Tibial artery (tissue), 4 donors: ENCODE measurements around the gene MED17.
A peak's percentile ranks its signal among the peaks of the same experiment; 100 is the strongest.
"Not testable (repeated sequence)": the region's sequence is repeated elsewhere in the genome, so short reads cannot be mapped to it uniquely, and the experiment has no call there.

Source experiments
- DNase-seq, 2 donors: peaks; one replicate each; pipeline ENCODE4 v3.0.0-alpha.2; 2019
- H3K27ac ChIP-seq, 2 donors: fragments of 200-600 bp; sonication (generic) in 1 of 2; 1 replicate in 1 of 2; 2 replicates in 1 of 2; pipeline ENCODE4 v1.5.1; 2018 to 2019; ENCODE audit warnings: mild to moderate bottlenecking in 1 of 2
- H3K27me3 ChIP-seq, 2 donors: fragments of 200-600 bp; sonication (generic) in 1 of 2; one replicate each; pipeline versions ENCODE4 v1.5.1 to v1.6.0; 2016 to 2019
- H3K36me3 ChIP-seq, 3 donors: fragments of 200-600 bp; sonication (generic) in 2 of 3; one replicate each; pipeline ENCODE4 v1.5.1; 2016 to 2019; ENCODE audit warnings: mild to moderate bottlenecking in 2 of 3
- H3K4me1 ChIP-seq, 4 donors: fragments of 200-600 bp; sonication (generic) in 2 of 4; 1 replicate in 3 of 4; 2 replicates in 1 of 4; pipeline ENCODE4 v1.5.1; 2016 to 2019
- H3K4me3 ChIP-seq, 2 donors: fragments of 200-600 bp; sonication (generic) in 1 of 2; 1 replicate in 1 of 2; 2 replicates in 1 of 2; pipeline ENCODE4 v1.5.1; 2018 to 2019; ENCODE audit warnings: mild to moderate bottlenecking in 2 of 2
- H3K9me3 ChIP-seq, 3 donors: fragments of 200-600 bp; sonication (generic) in 1 of 3; one replicate each; pipeline ENCODE4 v1.5.1; 2016 to 2019
- CTCF ChIP-seq, 2 experiments: fragments of 200-600 bp in 1 of 2; fragments of 450-650 bp in 1 of 2; IDR thresholded peaks; one replicate each; pipeline ENCODE4 v1.5.1; 2017 to 2019; ENCODE audit warnings: antibody characterized with exemption in 2 of 2, mild to moderate bottlenecking in 1 of 2, moderate library complexity in 1 of 2
- intact Hi-C: fragments of 100-400 bp; cut with DNase I; formaldehyde crosslinking; loops from one replicate; pipeline ENCODE4 v1.15.0; 2023; ENCODE audit warnings: low total_unique reads

The MED17 gene

GRCh38 chr11:93773601-93774200 is 10.4 kb upstream of the MED17 start:
- Histone ChIP-seq H3K4me3 (no peak overlapping the region), H3K27me3 (no peaks in the 10 kb centered on the region), H3K9me3 (no peaks in the 10 kb centered on the region), H3K36me3 (no peaks in the 10 kb centered on the region), H3K4me1 (no peaks in the 10 kb centered on the region), H3K27ac (no peak overlapping the region)
- no peak for TF ChIP-seq CTCF (IDR thresholded peaks at IDR 0.05)
- DNase-seq: no peak
- intact Hi-C loops: no loop called here

GRCh38 chr11:93774560-93774959 is 9.5 kb upstream of the MED17 start:
- intact Hi-C loops, H3K27me3 ChIP-seq, H3K4me3 ChIP-seq, H3K4me1 ChIP-seq, H3K36me3 ChIP-seq, H3K9me3 ChIP-seq, DNase-seq, H3K27ac ChIP-seq: not testable (repeated sequence)

- no peak for DNase-seq
- Histone ChIP-seq H3K4me1 (no peaks in the 10 kb centered on the region), H3K27me3 (no peaks in the 10 kb centered on the region), H3K4me3 (no peak overlapping the region), H3K27ac (no peak overlapping the region), H3K36me3 (no peaks in the 10 kb centered on the region), H3K9me3 (no peaks in the 10 kb centered on the region)
- intact Hi-C loops: no loop called here
- TF ChIP-seq CTCF (IDR thresholded peaks at IDR 0.05): no peak
These were observed 8.8 kb upstream of the MED17 start for GRCh38 chr11:93775289-93775688.

GRCh38 chr11:93783362-93783761 is 720 bp upstream of the MED17 start:
- H3K4me1 ChIP-seq: peaks cover 0 to 37% (median 25%) of the 10 kb centered on the region in 4 donors
- intact Hi-C loops: no loop called here
- H3K36me3 ChIP-seq: peaks cover 0 to 6% (median 2%) of the 10 kb centered on the region in 3 donors
- no peak for TF ChIP-seq CTCF (IDR thresholded peaks at IDR 0.05)
- no peaks in the 10 kb centered on the region for H3K27me3 ChIP-seq
- peak overlapping the region; percentile 91 to 92 for H3K4me3 ChIP-seq
- peak overlapping the region; percentile 89 to 95 for H3K27ac ChIP-seq
- no peaks in the 10 kb centered on the region for H3K9me3 ChIP-seq
- no peak for DNase-seq

- Histone ChIP-seq H3K27ac (peak overlapping the region; percentile 89 to 95), H3K9me3 (no peaks in the 10 kb centered on the region), H3K4me3 (peak overlapping the region; percentile 91 to 92), H3K36me3 (peaks cover 0 to 8% (median 6%) of the 10 kb centered on the region in 3 donors), H3K4me1 (peaks cover 0 to 37% (median 25%) of the 10 kb centered on the region in 4 donors), H3K27me3 (no peaks in the 10 kb centered on the region)
- no peak for TF ChIP-seq CTCF (IDR thresholded peaks at IDR 0.05)
- DNase-seq: no peak
- intact Hi-C loops: loop anchor here (2.0 kb wide), 1 partner anchor 41 kb away; no protein-coding TSS in a partner anchor
These were observed 327 bp upstream of the MED17 start for GRCh38 chr11:93783765-93784144.

- no peak for DNase-seq
- Histone ChIP-seq H3K36me3 (peaks cover 8 to 17% (median 10%) of the 10 kb centered on the region in 3 donors), H3K4me3 (peak overlapping the region; percentile 91 to 92), H3K27me3 (no peaks in the 10 kb centered on the region), H3K4me1 (peaks cover 0 to 37% (median 27%) of the 10 kb centered on the region in 4 donors), H3K9me3 (no peaks in the 10 kb centered on the region), H3K27ac (peak overlapping the region; percentile 89 to 95)
- intact Hi-C loops: loop anchor here (2.0 kb wide), 1 partner anchor 42 kb away; no protein-coding TSS in a partner anchor
- no peak for TF ChIP-seq CTCF (IDR thresholded peaks at IDR 0.05)
These were observed 866 bp downstream of the MED17 start for GRCh38 chr11:93784935-93785360.
